IPS-NIHi11 (cell line): ENCODE results near the gene TMEM59L.

Experiments
- DNase-seq: peaks from one replicate; pipeline ENCODE4 v3.0.0; 2012; ENCODE audit warnings: mixed read lengths, low spot score

Gene TMEM59L

GRCh38 chr19:18637673-18638630 lies 25.3 kb downstream of the TMEM59L start:
- peak; percentile 69 for DNase-seq

- no peak for DNase-seq
Observed at GRCh38 chr19:18639706-18640243, 27.1 kb downstream of the TMEM59L start.

- no peak for DNase-seq
Observed at GRCh38 chr19:18644196-18645034, 31.7 kb downstream of the TMEM59L start.

- no peak for DNase-seq
Observed at GRCh38 chr19:18645035-18645511, 32.4 kb downstream of the TMEM59L start.

- no peak for DNase-seq
Observed at GRCh38 chr19:18646535-18647370, 34.1 kb downstream of the TMEM59L start.

GRCh38 chr19:18647371-18647767 lies 34.7 kb downstream of the TMEM59L start:
- DNase-seq = no peak

GRCh38 chr19:18647807-18648206 lies 35.1 kb downstream of the TMEM59L start:
- DNase-seq = no peak

GRCh38 chr19:18648973-18649315 lies 36.3 kb downstream of the TMEM59L start:
- no peak for DNase-seq

- DNase-seq = peak; percentile 57
Observed at GRCh38 chr19:18649371-18650020, 36.8 kb downstream of the TMEM59L start.

- no peak for DNase-seq
Observed at GRCh38 chr19:18650021-18650390, 37.3 kb downstream of the TMEM59L start.

- peak; percentile 61 for DNase-seq
Observed at GRCh38 chr19:18650468-18651041, 37.9 kb downstream of the TMEM59L start.

- DNase-seq = no peak
Observed at GRCh38 chr19:18651300-18651699, 38.6 kb downstream of the TMEM59L start.

- DNase-seq = no peak
Observed at GRCh38 chr19:18651733-18652132, 39.1 kb downstream of the TMEM59L start.

- no peak for DNase-seq
Observed at GRCh38 chr19:18653853-18654252, 41.2 kb downstream of the TMEM59L start.

GRCh38 chr19:18654469-18654868 lies 41.8 kb downstream of the TMEM59L start:
- DNase-seq = no peak

- DNase-seq = no peak
Observed at GRCh38 chr19:18655173-18655844, 42.6 kb downstream of the TMEM59L start.

- DNase-seq = no peak
Observed at GRCh38 chr19:18656337-18657086, 43.8 kb downstream of the TMEM59L start.

GRCh38 chr19:18657590-18658365 lies 45.1 kb downstream of the TMEM59L start:
- DNase-seq = peak; percentile 70
